Measurements from ENCODE around the gene ONECUT2. TPM values are rescaled to one million over a fixed set of nuclear protein-coding genes. Genes with fewer than 3 reads are reported as not detected.

Gene ONECUT2
- polyA plus RNA-seq, 1 of the 3 experiments (the other 2 are of a cell fraction) = 0.16 TPM

DNA sequence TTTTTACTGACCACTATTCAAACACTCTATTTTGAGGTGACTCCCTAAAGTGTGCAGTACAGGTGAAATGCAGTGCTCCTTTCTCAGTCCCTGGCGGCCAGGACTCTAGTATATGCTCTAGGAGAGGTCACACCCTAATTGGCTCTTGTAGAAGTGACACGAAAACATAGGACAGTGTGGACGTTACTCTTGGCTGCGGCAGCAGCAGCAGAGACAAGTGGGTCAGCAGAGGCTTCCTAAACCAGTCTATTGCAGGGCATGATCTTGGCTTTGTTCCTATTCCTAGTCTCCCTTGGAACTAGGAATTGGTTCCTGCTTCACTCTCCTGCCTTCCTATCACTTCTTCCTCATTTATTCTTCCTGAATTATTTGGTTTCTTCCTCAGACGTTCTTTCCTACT, 10.1 kb upstream of the ONECUT2 start:
- ChIA-PET POLR2A (no interaction called here), CTCF (no interaction called here)
- Histone ChIP-seq H3K9me2 (no peaks in the 10 kb centered on the region), H3K79me2 (ENCODE audit: insufficient read depth) (no peaks in the 10 kb centered on the region), H3K27ac (ENCODE audit: low read depth in 2 of 2, low read length in 1 of 2) (no peak overlapping the region), H3K9me3 (no peaks in the 10 kb centered on the region), H2AFZ (ENCODE audit: low read depth) (no peak overlapping the region), H4K20me1 (ENCODE audit: insufficient read depth) (no peaks in the 10 kb centered on the region), H3F3A (replicated peaks; ENCODE audit: insufficient read depth) (no peaks in the 10 kb centered on the region), H3K4me3 (ENCODE audit: low read depth in 2 of 2, low read length in 1 of 2) (no peak overlapping the region), H3K36me3 (replicated peaks in 1 of 2; ENCODE audit: control insufficient read depth in 1 of 2, insufficient read depth in 2 of 2, low read length in 1 of 2) (no peaks in the 10 kb centered on the region), H3K9ac (no peak overlapping the region), H3K4me1 (ENCODE audit: control insufficient read depth in 1 of 2, insufficient read depth in 2 of 2, low read depth in 1 of 2, low read length in 1 of 2) (no peaks in the 10 kb centered on the region), H3K4me2 (no peak overlapping the region), H3K27me3 (ENCODE audit: insufficient read depth) (no peaks in the 10 kb centered on the region; the same call in 1 of the 2 replicates)
- DNase-seq = no peak
- TF ChIP-seq, protein P1, sequence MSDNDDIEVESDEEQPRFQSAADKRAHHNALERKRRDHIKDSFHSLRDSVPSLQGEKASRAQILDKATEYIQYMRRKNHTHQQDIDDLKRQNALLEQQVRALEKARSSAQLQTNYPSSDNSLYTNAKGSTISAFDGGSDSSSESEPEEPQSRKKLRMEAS (IDR thresholded peaks at IDR 0.05; ENCODE audit: low read depth) = no peak
- no peak for TF ChIP-seq TCF12 (IDR thresholded peaks at IDR 0.05)
- TF ChIP-seq NFIC (IDR thresholded peaks at IDR 0.05; ENCODE audit: borderline replicate concordance) = no peak
- no peak for TF ChIP-seq GABPA (IDR thresholded peaks at IDR 0.05; ENCODE audit: low read depth)
- TF ChIP-seq SIN3A (IDR thresholded peaks at IDR 0.05; ENCODE audit: borderline replicate concordance, low read depth, low read length) = no peak
- TF ChIP-seq EP300 (IDR thresholded peaks at IDR 0.05; ENCODE audit: borderline replicate concordance in 1 of 2, low read depth in 1 of 2, low read length in 1 of 2) = no peak
- TF ChIP-seq, protein P2, sequence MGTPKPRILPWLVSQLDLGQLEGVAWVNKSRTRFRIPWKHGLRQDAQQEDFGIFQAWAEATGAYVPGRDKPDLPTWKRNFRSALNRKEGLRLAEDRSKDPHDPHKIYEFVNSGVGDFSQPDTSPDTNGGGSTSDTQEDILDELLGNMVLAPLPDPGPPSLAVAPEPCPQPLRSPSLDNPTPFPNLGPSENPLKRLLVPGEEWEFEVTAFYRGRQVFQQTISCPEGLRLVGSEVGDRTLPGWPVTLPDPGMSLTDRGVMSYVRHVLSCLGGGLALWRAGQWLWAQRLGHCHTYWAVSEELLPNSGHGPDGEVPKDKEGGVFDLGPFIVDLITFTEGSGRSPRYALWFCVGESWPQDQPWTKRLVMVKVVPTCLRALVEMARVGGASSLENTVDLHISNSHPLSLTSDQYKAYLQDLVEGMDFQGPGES (IDR thresholded peaks at IDR 0.05; ENCODE audit: low read depth, low read length) = no peak
- no peak for TF ChIP-seq MEF2A (IDR thresholded peaks at IDR 0.05; ENCODE audit: borderline replicate concordance, low read depth)
- TF ChIP-seq, protein P3, sequence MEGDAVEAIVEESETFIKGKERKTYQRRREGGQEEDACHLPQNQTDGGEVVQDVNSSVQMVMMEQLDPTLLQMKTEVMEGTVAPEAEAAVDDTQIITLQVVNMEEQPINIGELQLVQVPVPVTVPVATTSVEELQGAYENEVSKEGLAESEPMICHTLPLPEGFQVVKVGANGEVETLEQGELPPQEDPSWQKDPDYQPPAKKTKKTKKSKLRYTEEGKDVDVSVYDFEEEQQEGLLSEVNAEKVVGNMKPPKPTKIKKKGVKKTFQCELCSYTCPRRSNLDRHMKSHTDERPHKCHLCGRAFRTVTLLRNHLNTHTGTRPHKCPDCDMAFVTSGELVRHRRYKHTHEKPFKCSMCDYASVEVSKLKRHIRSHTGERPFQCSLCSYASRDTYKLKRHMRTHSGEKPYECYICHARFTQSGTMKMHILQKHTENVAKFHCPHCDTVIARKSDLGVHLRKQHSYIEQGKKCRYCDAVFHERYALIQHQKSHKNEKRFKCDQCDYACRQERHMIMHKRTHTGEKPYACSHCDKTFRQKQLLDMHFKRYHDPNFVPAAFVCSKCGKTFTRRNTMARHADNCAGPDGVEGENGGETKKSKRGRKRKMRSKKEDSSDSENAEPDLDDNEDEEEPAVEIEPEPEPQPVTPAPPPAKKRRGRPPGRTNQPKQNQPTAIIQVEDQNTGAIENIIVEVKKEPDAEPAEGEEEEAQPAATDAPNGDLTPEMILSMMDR (IDR thresholded peaks at IDR 0.05) = no peak
- TF ChIP-seq FOXM1 (IDR thresholded peaks at IDR 0.05; ENCODE audit: low read depth) = no peak
- TF ChIP-seq GATA2 (CRISPR knock-in tag; IDR thresholded peaks at IDR 0.05) = no peak
- TF ChIP-seq FOXJ3 (CRISPR knock-in tag; IDR thresholded peaks at IDR 0.05) = no peak
- TF ChIP-seq RAD21 (IDR thresholded peaks at IDR 0.05; ENCODE audit: low read length) = no peak
- TF ChIP-seq, protein P4, sequence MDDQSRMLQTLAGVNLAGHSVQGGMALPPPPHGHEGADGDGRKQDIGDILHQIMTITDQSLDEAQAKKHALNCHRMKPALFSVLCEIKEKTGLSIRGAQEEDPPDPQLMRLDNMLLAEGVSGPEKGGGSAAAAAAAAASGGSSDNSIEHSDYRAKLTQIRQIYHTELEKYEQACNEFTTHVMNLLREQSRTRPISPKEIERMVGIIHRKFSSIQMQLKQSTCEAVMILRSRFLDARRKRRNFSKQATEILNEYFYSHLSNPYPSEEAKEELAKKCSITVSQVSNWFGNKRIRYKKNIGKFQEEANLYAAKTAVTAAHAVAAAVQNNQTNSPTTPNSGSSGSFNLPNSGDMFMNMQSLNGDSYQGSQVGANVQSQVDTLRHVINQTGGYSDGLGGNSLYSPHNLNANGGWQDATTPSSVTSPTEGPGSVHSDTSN (IDR thresholded peaks at IDR 0.05) = no peak
- no peak for TF ChIP-seq RFX5 (IDR thresholded peaks at IDR 0.05; ENCODE audit: low read length)
- 48% methylated on average over 5 of the region's 5 CpGs for WGBS (ENCODE audit: low lambda C conversion rate)

DNA sequence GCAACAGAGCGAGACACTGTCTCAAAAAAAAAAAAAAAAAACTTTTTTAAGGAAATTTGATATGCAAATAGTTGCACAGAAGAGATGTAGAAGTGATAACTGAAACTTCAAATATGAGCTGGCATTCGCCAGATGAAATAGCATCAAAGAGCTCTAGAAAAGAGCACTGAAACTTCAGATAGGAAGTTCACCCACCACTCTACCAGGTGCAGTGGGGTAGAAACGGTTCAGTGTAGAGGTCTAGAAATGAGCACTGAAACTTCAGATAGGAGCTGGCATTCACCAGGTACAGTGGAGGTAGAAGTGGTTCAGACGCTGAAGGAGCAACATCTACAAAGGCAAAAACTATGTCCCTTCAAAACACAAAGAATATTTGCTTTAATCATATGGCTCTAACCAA, 9.0 kb upstream of the ONECUT2 start:
- H3K9me3 ChIP-seq = no peaks in the 10 kb centered on the region
- no peaks in the 10 kb centered on the region for H3K4me1 ChIP-seq (ENCODE audit: control insufficient read depth in 1 of 2, insufficient read depth in 2 of 2, low read depth in 1 of 2, low read length in 1 of 2)
- H3K4me3 ChIP-seq (ENCODE audit: low read depth in 2 of 2, low read length in 1 of 2) = no peak overlapping the region
- no peaks in the 10 kb centered on the region for H3K36me3 ChIP-seq (replicated peaks in 1 of 2; ENCODE audit: control insufficient read depth in 1 of 2, insufficient read depth in 2 of 2, low read length in 1 of 2)
- peaks cover 3% of the 10 kb centered on the region; the same call in 1 of the 2 replicates for H3K27me3 ChIP-seq (ENCODE audit: insufficient read depth)
- H4K20me1 ChIP-seq (ENCODE audit: insufficient read depth) = no peaks in the 10 kb centered on the region
- POLR2A ChIA-PET = no interaction called here
- CTCF ChIA-PET = no interaction called here
- no peaks in the 10 kb centered on the region for H3F3A ChIP-seq (replicated peaks; ENCODE audit: insufficient read depth)
- no peak for DNase-seq
- H2AFZ ChIP-seq (ENCODE audit: low read depth) = no peak overlapping the region
- no peak overlapping the region for H3K9ac ChIP-seq
- no peaks in the 10 kb centered on the region for H3K79me2 ChIP-seq (ENCODE audit: insufficient read depth)
- H3K4me2 ChIP-seq = no peak overlapping the region
- no peaks in the 10 kb centered on the region for H3K9me2 ChIP-seq
- WGBS (ENCODE audit: low lambda C conversion rate) = 45% methylated on average over 4 of the region's 4 CpGs
- TF ChIP-seq RFX5 (IDR thresholded peaks at IDR 0.05; ENCODE audit: low read length) = no peak
- H3K27ac ChIP-seq (ENCODE audit: low read depth in 2 of 2, low read length in 1 of 2) = no peak overlapping the region

Measured in SK-N-SH (cell line).